OCI-LY3 (cell line): ENCODE measurements around the gene PDIA5.

Experiments
- H2AFZ ChIP-seq: fragments of 200-600, 300-600 bp; shearing (Covaris generic); 2 replicates; pipeline ENCODE4 v1.6.0; 2014; ENCODE audit warnings: antibody characterized with exemption, low read depth, low read length
- H3K27ac ChIP-seq: fragments of 200-600, 300-600 bp; sonication (generic); 2 replicates; pipeline ENCODE4 v1.5.1; 2014; ENCODE audit warnings: mild to moderate bottlenecking, low read length, moderate library complexity, mixed read lengths
- H3K27me3 ChIP-seq: fragments of 200-600, 300-600 bp; sonication (generic); 2 replicates; pipeline ENCODE4 v1.6.1; 2014; ENCODE audit warnings: low read depth, low read length, mixed read lengths
- H3K36me3 ChIP-seq: fragments of 200-600, 300-600 bp; sonication (generic); replicated peaks from 2 replicates; pipeline ENCODE3; 2014; ENCODE audit warnings: low read depth, low read length, mixed read lengths
- H3K4me1 ChIP-seq: fragments of 300-600, 200-600 bp; sonication (generic); 2 replicates; pipeline ENCODE4 v1.6.1; 2014; ENCODE audit warnings: low read length, mixed read lengths
- H3K4me2 ChIP-seq: fragments of 200-600, 300-600 bp; sonication (generic); 2 replicates; pipeline ENCODE4 v1.6.1; 2014; ENCODE audit warnings: low read length, mixed read lengths
- H3K4me3 ChIP-seq: fragments of 300-600, 200-600 bp; sonication (generic); 2 replicates; pipeline ENCODE4 v1.5.1; 2014; ENCODE audit warnings: antibody characterized with exemption, mild to moderate bottlenecking, low read length, moderate library complexity
- H3K79me2 ChIP-seq: fragments of 300-600, 200-600 bp; shearing (Covaris generic); 2 replicates; pipeline ENCODE4 v1.6.1; 2014; ENCODE audit warnings: mild to moderate bottlenecking, low read length, mixed read lengths
- H3K9ac ChIP-seq: fragments of 300-600, 200-600 bp; shearing (Covaris generic); 2 replicates; pipeline ENCODE4 v1.6.0; 2014; ENCODE audit warnings: mild to moderate bottlenecking, low read length, moderate library complexity
- H3K9me3 ChIP-seq: fragments of 200-600, 300-600 bp; shearing (Covaris generic); 2 replicates; pipeline ENCODE4 v1.6.1; 2014; ENCODE audit warnings: low read length, mixed read lengths; ENCODE audit not compliant: insufficient read depth
- H4K20me1 ChIP-seq: fragments of 200-600, 300-600 bp; sonication (generic); 2 replicates; pipeline ENCODE4 v1.6.1; 2016; ENCODE audit warnings: low read length, mixed read lengths; ENCODE audit not compliant: insufficient read depth
- CTCF ChIP-seq: fragments of 200-600, 300-600 bp; sonication (generic); IDR thresholded peaks from 2 replicates; pipeline ENCODE4 v1.5.1; 2014; ENCODE audit warnings: antibody characterized with exemption, low read length, low read depth
- EZH2phosphoT487 ChIP-seq: fragments of 200-600 bp; shearing (Covaris generic); IDR thresholded peaks from 2 replicates; pipeline ENCODE4 v1.6.1; 2018; ENCODE audit warnings: antibody characterized with exemption, mixed run types, low read depth

The PDIA5 gene

GRCh38 chr3:123060054-123060453 is 6.8 kb upstream of the PDIA5 start:
- no peak overlapping the region for H3K27ac ChIP-seq
- no peak overlapping the region for H3K9ac ChIP-seq
- no peaks in the 10 kb centered on the region for H3K36me3 ChIP-seq
- H2AFZ ChIP-seq, result no peak overlapping the region
- TF ChIP-seq CTCF (no peak), EZH2phosphoT487 (no peak)
- H3K27me3 ChIP-seq, result 0 out of 2 replicates have a peak, but pooled peaks cover 6% of the 10 kb centered on the region
- H3K79me2 ChIP-seq, result no peaks in the 10 kb centered on the region
- H3K9me3 ChIP-seq, result no peaks in the 10 kb centered on the region
- H3K4me1 ChIP-seq, result peaks cover 5% of the 10 kb centered on the region; the same call in 1 of the 2 replicates
- H3K4me3 ChIP-seq, result no peak overlapping the region
- no peak overlapping the region for H3K4me2 ChIP-seq
- H4K20me1 ChIP-seq, result no peaks in the 10 kb centered on the region

GRCh38 chr3:123061856-123062255 is 5.0 kb upstream of the PDIA5 start:
- no peak overlapping the region for H2AFZ ChIP-seq
- TF ChIP-seq EZH2phosphoT487 (no peak), CTCF (no peak)
- no peaks in the 10 kb centered on the region for H3K36me3 ChIP-seq
- no peak overlapping the region for H3K4me3 ChIP-seq
- no peaks in the 10 kb centered on the region for H4K20me1 ChIP-seq
- no peak overlapping the region for H3K4me2 ChIP-seq
- peaks cover 4% of the 10 kb centered on the region for H3K4me1 ChIP-seq
- H3K9ac ChIP-seq, result no peak overlapping the region
- 0 out of 2 replicates have a peak, but pooled peaks cover 6% of the 10 kb centered on the region for H3K27me3 ChIP-seq
- no peaks in the 10 kb centered on the region for H3K79me2 ChIP-seq
- H3K9me3 ChIP-seq, result no peaks in the 10 kb centered on the region
- no peak overlapping the region for H3K27ac ChIP-seq

- H3K36me3 ChIP-seq, result no peaks in the 10 kb centered on the region
- H3K27me3 ChIP-seq, result 0 out of 2 replicates have a peak, but pooled peaks cover 6% of the 10 kb centered on the region
- H3K9ac ChIP-seq, result no peak overlapping the region
- peaks cover 11% of the 10 kb centered on the region for H3K79me2 ChIP-seq
- no peak for TF ChIP-seq CTCF
- H2AFZ ChIP-seq, result no peak overlapping the region
- peaks cover 5% of the 10 kb centered on the region for H3K4me1 ChIP-seq
- H3K27ac ChIP-seq, result no peak overlapping the region
- H4K20me1 ChIP-seq, result peaks cover under 1% of the 10 kb centered on the region; the same call in 1 of the 2 replicates
- no peak overlapping the region for H3K4me2 ChIP-seq
- no peak overlapping the region for H3K4me3 ChIP-seq
- H3K9me3 ChIP-seq, result no peaks in the 10 kb centered on the region
Observed at GRCh38 chr3:123063034-123063433, 3.8 kb upstream of the PDIA5 start.

- H2AFZ ChIP-seq, result no peak overlapping the region
- no peak overlapping the region for H3K27ac ChIP-seq
- H3K9ac ChIP-seq, result no peak overlapping the region
- no peak overlapping the region for H3K4me3 ChIP-seq
- 0 out of 2 replicates have a peak, but pooled peaks cover 6% of the 10 kb centered on the region for H3K27me3 ChIP-seq
- peaks cover 25% of the 10 kb centered on the region for H3K79me2 ChIP-seq
- H4K20me1 ChIP-seq, result peaks cover 16% of the 10 kb centered on the region
- H3K36me3 ChIP-seq, result no peaks in the 10 kb centered on the region
- TF ChIP-seq CTCF (no peak), EZH2phosphoT487 (no peak)
- H3K9me3 ChIP-seq, result no peaks in the 10 kb centered on the region
- H3K4me1 ChIP-seq, result peaks cover 14% of the 10 kb centered on the region
- H3K4me2 ChIP-seq, result no peak overlapping the region
Observed at GRCh38 chr3:123064506-123064905, 2.3 kb upstream of the PDIA5 start.
